GM20431 (cell line): ENCODE results near the gene TATDN2.

ENCODE experiments used
- in situ Hi-C: fragments of 300-500 bp; cut with MseI, MboI; formaldehyde crosslinking; loops from one replicate; pipeline ENCODE4 v1.15.0; 2020; ENCODE audit warnings: low sequenced_read_pairs; ENCODE audit not compliant: unreplicated experiment

Gene TATDN2

GRCh38 chr3:10309736-10310135 lies 61.5 kb downstream of the TATDN2 start:
- in situ Hi-C loops: no loop called here

GRCh38 chr3:10310578-10310977 lies 62.3 kb downstream of the TATDN2 start:
- in situ Hi-C loops: no loop called here

GRCh38 chr3:10311710-10312109 lies 63.5 kb downstream of the TATDN2 start:
- in situ Hi-C loops: no loop called here

- in situ Hi-C loops: no loop called here
Measured at GRCh38 chr3:10312391-10312790, 64.1 kb downstream of the TATDN2 start.

GRCh38 chr3:10312861-10313260 lies 64.6 kb downstream of the TATDN2 start:
- in situ Hi-C loops: no loop called here

- in situ Hi-C loops: no loop called here
Measured at GRCh38 chr3:10315101-10315500, 66.8 kb downstream of the TATDN2 start.

GRCh38 chr3:10315771-10316344 lies 67.6 kb downstream of the TATDN2 start:
- in situ Hi-C loops: no loop called here

GRCh38 chr3:10317311-10317960 lies 69.2 kb downstream of the TATDN2 start:
- in situ Hi-C loops: no loop called here

GRCh38 chr3:10317961-10318350 lies 69.7 kb downstream of the TATDN2 start:
- in situ Hi-C loops: no loop called here

- in situ Hi-C loops: no loop called here
Measured at GRCh38 chr3:10319251-10319650, 71.0 kb downstream of the TATDN2 start.

GRCh38 chr3:10319804-10320203 lies 71.5 kb downstream of the TATDN2 start:
- in situ Hi-C loops: no loop called here

GRCh38 chr3:10320320-10320677 lies 72.0 kb downstream of the TATDN2 start:
- in situ Hi-C loops: no loop called here

GRCh38 chr3:10321630-10322351 lies 73.5 kb downstream of the TATDN2 start:
- in situ Hi-C loops: no loop called here

GRCh38 chr3:10322352-10322710 lies 74.1 kb downstream of the TATDN2 start:
- in situ Hi-C loops: no loop called here

- in situ Hi-C loops: no loop called here
Measured at GRCh38 chr3:10327592-10327991, 79.3 kb downstream of the TATDN2 start.

GRCh38 chr3:10328460-10329071 lies 80.3 kb downstream of the TATDN2 start:
- in situ Hi-C loops: no loop called here

GRCh38 chr3:10329495-10330015 lies 81.3 kb downstream of the TATDN2 start:
- in situ Hi-C loops: no loop called here

- in situ Hi-C loops: no loop called here
Measured at GRCh38 chr3:10330319-10330718, 82.1 kb downstream of the TATDN2 start.
